HG03060 (cell line): ENCODE data around the gene COL21A1.

Source experiments
- ATAC-seq: cut with Tn5 transposase; IDR thresholded peaks from one replicate; pipeline ENCODE4 v1.9.1; 2021; ENCODE audit warnings: low read depth, moderate number of reproducible peaks; ENCODE audit not compliant: unreplicated experiment

The COL21A1 gene

GRCh38 chr6:56246541-56246880 is 869 bp downstream of the COL21A1 start:
- ATAC-seq = no peak

- ATAC-seq = no peak
Observed at GRCh38 chr6:56245903-56246351, 1.5 kb downstream of the COL21A1 start.

- no peak for ATAC-seq
Observed at GRCh38 chr6:56244528-56245253, 2.7 kb downstream of the COL21A1 start.

GRCh38 chr6:56244089-56244488 is 3.3 kb downstream of the COL21A1 start:
- ATAC-seq = no peak

GRCh38 chr6:56243518-56244070 is 3.8 kb downstream of the COL21A1 start:
- ATAC-seq = peak; percentile 45

GRCh38 chr6:56242346-56242745 is 5.0 kb downstream of the COL21A1 start:
- ATAC-seq = no peak

- no peak for ATAC-seq
Observed at GRCh38 chr6:56241124-56241802, 6.1 kb downstream of the COL21A1 start.

- no peak for ATAC-seq
Observed at GRCh38 chr6:56238352-56238751, 9.0 kb downstream of the COL21A1 start.

- no peak for ATAC-seq
Observed at GRCh38 chr6:56235245-56235644, 12.1 kb downstream of the COL21A1 start.

- ATAC-seq = no peak
Observed at GRCh38 chr6:56232436-56232835, 14.9 kb downstream of the COL21A1 start.

GRCh38 chr6:56231827-56232226 is 15.6 kb downstream of the COL21A1 start:
- no peak for ATAC-seq

GRCh38 chr6:56230976-56231566 is 16.3 kb downstream of the COL21A1 start:
- no peak for ATAC-seq

- no peak for ATAC-seq
Observed at GRCh38 chr6:56227071-56227879, 20.1 kb downstream of the COL21A1 start.

- no peak for ATAC-seq
Observed at GRCh38 chr6:56223995-56224394, 23.4 kb downstream of the COL21A1 start.

GRCh38 chr6:56222499-56222898 is 24.9 kb downstream of the COL21A1 start:
- no peak for ATAC-seq

- no peak for ATAC-seq
Observed at GRCh38 chr6:56220078-56220477, 27.3 kb downstream of the COL21A1 start.

- ATAC-seq = no peak
Observed at GRCh38 chr6:56214703-56215101, 32.7 kb downstream of the COL21A1 start.

- no peak for ATAC-seq
Observed at GRCh38 chr6:56214041-56214702, 33.2 kb downstream of the COL21A1 start.

- ATAC-seq = no peak
Observed at GRCh38 chr6:56211724-56212123, 35.7 kb downstream of the COL21A1 start.

- ATAC-seq = no peak
Observed at GRCh38 chr6:56204134-56204533, 43.2 kb downstream of the COL21A1 start.
